ENCODE data around the gene DUT.

Gene DUT

GRCh38 chr15:48373821-48374451 lies 42.7 kb downstream of the DUT start:
- FAIRE-seq = no peak

GRCh38 chr15:48374472-48374871 lies 43.2 kb downstream of the DUT start:
- no peak for FAIRE-seq

GRCh38 chr15:48375767-48376166 lies 44.5 kb downstream of the DUT start:
- FAIRE-seq = no peak

GRCh38 chr15:48380198-48380597 lies 49.0 kb downstream of the DUT start:
- FAIRE-seq = no peak

GRCh38 chr15:48381861-48382260 lies 50.6 kb downstream of the DUT start:
- FAIRE-seq = no peak

- FAIRE-seq = no peak
Observed at GRCh38 chr15:48383031-48383430, 51.8 kb downstream of the DUT start.

- FAIRE-seq = no peak
Observed at GRCh38 chr15:48384616-48385015, 53.4 kb downstream of the DUT start.

GRCh38 chr15:48385031-48385830 lies 54.0 kb downstream of the DUT start:
- no peak for FAIRE-seq

- no peak for FAIRE-seq
Observed at GRCh38 chr15:48388016-48388851, 57.0 kb downstream of the DUT start.

GRCh38 chr15:48388910-48389309 lies 57.7 kb downstream of the DUT start:
- FAIRE-seq = no peak

GRCh38 chr15:48389691-48390143 lies 58.5 kb downstream of the DUT start:
- no peak for FAIRE-seq

GRCh38 chr15:48391950-48392349 lies 60.7 kb downstream of the DUT start:
- no peak for FAIRE-seq

- FAIRE-seq = no peak
Observed at GRCh38 chr15:48392356-48392755, 61.1 kb downstream of the DUT start.

Measured in islet of Langerhans (tissue), 1 donor.